ENCODE results near the gene MEIS3.
"Not testable (repeated sequence)": the region's sequence is repeated elsewhere in the genome, so short reads cannot be mapped to it uniquely, and the experiment has no call there.

Gene MEIS3

DNA sequence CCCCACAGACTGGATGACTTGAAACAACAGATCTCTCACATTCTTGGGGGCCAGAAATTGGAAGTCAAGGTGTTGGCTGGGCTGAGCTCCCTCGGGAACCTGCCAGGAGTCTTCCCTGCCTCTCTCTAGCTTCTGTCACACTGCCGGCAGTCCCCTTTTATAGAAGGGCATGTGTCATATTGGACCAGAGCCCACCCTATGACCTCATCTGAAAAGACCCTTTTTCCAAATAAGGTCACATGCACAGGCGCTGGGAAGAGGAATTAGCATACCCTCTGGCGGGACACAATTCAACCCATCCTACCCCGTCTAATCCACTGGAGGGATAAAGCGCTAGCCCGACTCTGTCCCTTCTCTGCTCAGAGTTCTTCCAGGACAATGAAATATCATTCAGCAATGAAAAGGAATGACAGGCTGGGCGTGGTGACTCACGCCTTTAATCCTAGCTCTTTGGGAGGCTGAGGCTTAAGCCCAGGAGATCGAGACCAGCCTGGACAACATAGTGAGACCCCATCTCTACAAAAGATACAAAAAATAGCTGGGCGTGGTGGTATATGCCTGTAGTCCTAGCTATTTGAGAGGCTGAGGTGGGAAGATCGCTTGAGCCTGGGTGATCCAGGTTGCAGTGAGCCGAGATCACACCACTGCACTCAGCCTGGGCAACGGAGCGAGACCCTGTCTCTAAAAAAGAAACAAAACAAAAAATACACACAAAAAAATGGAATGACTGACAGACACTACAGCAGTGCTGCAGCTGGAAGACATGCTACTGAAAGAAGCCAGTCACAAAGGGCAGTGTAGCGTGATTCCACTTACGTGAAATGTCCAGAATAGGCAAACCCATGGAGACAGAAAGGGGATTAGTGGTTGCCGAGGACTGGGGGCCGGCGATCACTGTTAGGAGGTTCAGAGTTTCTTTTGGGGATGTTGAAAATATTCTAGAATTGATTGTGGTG is 28.5 kb downstream of the MEIS3 start:
- peaks cover 2% of the 10 kb centered on the region for H3K4me1 ChIP-seq (ENCODE audit: insufficient read depth, insufficient read length)
- H3K27me3 ChIP-seq (ENCODE audit: insufficient read depth, insufficient read length): no peaks in the 10 kb centered on the region
- no peak overlapping the region for H3K9ac ChIP-seq (ENCODE audit: insufficient read length, low read depth)
- no peak overlapping the region for H3K4me3 ChIP-seq (ENCODE audit: insufficient read length, low read depth)
- no peaks in the 10 kb centered on the region; the same call in none of the 2 replicates for H3K9me3 ChIP-seq (ENCODE audit: insufficient read depth, low read length)
- DNase-seq (ENCODE audit: low read depth, low spot score): no peak
- TF ChIP-seq SUZ12 (IDR thresholded peaks at IDR 0.05; ENCODE audit: extremely low read depth, insufficient read depth, insufficient read length) (no peak), YY1 (IDR thresholded peaks at IDR 0.05; ENCODE audit: insufficient read depth, insufficient read length) (no peak), ZNF274 (IDR thresholded peaks at IDR 0.05; ENCODE audit: low read depth, low read length) (no peak)
- H3K36me3 ChIP-seq (ENCODE audit: insufficient read depth, insufficient read length, low read length): no peaks in the 10 kb centered on the region

DNA sequence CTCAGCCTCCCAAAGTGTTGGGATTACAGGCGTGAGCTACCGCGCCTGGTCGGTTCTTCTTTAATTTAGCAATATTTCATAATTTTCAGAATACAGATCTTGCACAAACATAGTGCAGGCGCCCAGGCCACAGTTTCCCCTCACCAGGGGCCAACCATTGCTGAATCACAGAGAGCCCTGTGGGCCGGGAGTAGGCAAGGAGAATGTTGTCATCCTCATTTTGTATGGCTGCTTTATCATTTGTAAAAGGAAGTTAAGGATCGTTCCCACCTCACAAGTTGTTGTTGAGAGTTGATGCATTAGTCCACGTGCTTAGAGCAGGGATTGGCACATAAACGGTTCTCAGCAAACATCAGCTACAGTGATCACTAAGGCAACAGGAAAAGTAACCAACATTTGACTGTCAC is 30.2 kb downstream of the MEIS3 start:
- Histone ChIP-seq H3K27me3 (ENCODE audit: insufficient read depth, insufficient read length) (no peaks in the 10 kb centered on the region), H3K36me3 (ENCODE audit: insufficient read depth, insufficient read length, low read length) (no peaks in the 10 kb centered on the region), H3K4me1 (ENCODE audit: insufficient read depth, insufficient read length) (peaks cover 6% of the 10 kb centered on the region), H3K9ac (ENCODE audit: insufficient read length, low read depth) (no peak overlapping the region), H3K9me3 (ENCODE audit: insufficient read depth, low read length) (no peaks in the 10 kb centered on the region; the same call in none of the 2 replicates), H3K4me3 (ENCODE audit: insufficient read length, low read depth) (no peak overlapping the region)
- TF ChIP-seq SUZ12 (IDR thresholded peaks at IDR 0.05; ENCODE audit: extremely low read depth, insufficient read depth, insufficient read length): no peak
- TF ChIP-seq ZNF274 (IDR thresholded peaks at IDR 0.05; ENCODE audit: low read depth, low read length): no peak
- no peak for TF ChIP-seq YY1 (IDR thresholded peaks at IDR 0.05; ENCODE audit: insufficient read depth, insufficient read length)
- DNase-seq (ENCODE audit: low read depth, low spot score): no peak

DNA sequence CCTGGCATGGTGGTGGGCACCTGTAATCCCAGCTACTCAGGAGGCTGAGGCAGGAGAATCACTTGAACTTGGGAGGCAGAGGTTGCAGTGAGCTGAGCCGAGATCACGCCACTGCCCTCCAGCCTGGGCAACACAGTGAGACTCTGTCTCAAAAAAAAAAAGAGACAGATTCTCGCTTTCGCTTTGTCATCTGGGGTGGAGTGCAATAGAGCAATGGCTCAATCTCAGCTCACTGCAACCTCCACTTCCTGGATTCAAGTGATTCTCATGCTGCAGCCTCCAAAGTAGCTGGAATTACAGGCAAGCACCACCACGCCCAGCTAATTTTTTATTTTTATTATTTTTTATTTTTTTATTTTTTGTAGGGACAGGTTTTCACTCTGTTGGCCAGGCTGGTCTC is 30.6 kb downstream of the MEIS3 start:
- DNase-seq (ENCODE audit: low read depth, low spot score); H3K9me3 ChIP-seq (ENCODE audit: insufficient read depth, low read length); H3K9ac ChIP-seq (ENCODE audit: insufficient read length, low read depth); H3K4me1 ChIP-seq (ENCODE audit: insufficient read depth, insufficient read length); H3K4me3 ChIP-seq (ENCODE audit: insufficient read length, low read depth); H3K36me3 ChIP-seq (ENCODE audit: insufficient read depth, insufficient read length, low read length); H3K27me3 ChIP-seq (ENCODE audit: insufficient read depth, insufficient read length): not testable (repeated sequence)

DNA sequence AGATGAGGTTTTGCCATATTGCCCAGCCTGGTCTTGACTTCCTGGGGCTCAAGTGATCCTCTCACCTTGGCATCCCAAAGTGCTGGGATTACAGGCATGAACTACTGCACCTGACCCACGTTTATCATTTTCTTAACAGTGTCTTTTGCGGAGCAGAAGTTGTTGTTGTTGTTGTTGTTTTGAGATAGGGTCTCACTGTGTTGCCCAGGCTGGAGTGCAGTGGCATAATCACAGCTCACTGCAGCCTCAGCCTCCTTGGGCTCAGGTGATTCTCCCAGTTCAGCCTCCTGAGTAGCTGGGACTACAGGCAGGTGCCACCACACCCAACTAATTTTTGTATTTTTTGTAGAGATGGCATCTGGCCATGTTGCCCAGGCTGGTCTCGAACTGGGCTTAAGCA is 31.7 kb downstream of the MEIS3 start:
- H3K4me1 ChIP-seq (ENCODE audit: insufficient read depth, insufficient read length); H3K4me3 ChIP-seq (ENCODE audit: insufficient read length, low read depth); H3K27me3 ChIP-seq (ENCODE audit: insufficient read depth, insufficient read length); DNase-seq (ENCODE audit: low read depth, low spot score); H3K36me3 ChIP-seq (ENCODE audit: insufficient read depth, insufficient read length, low read length); H3K9ac ChIP-seq (ENCODE audit: insufficient read length, low read depth); H3K9me3 ChIP-seq (ENCODE audit: insufficient read depth, low read length): not testable (repeated sequence)

DNA sequence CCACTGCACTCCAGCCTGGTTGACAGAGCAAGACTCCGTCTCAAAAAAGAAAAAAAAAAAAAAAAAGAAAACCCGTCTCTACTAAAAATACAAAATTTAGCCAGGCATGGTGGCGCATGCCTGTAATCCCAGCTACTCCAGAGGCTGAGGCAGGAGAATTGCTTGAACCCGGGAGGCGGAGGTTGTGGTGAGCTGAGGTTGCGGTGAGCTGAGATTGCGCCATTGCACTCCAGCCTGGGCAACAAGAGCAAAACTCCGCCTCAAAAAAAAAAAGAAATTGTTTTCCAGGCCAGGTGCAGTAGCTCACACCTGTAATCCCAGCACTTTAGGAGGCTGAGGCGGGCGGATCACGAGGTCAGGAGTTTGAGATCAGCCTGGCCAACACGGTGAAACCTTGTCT is 32.7 kb downstream of the MEIS3 start:
- not testable (repeated sequence) for H3K9ac ChIP-seq (ENCODE audit: insufficient read length, low read depth); H3K4me3 ChIP-seq (ENCODE audit: insufficient read length, low read depth); DNase-seq (ENCODE audit: low read depth, low spot score)

DNA sequence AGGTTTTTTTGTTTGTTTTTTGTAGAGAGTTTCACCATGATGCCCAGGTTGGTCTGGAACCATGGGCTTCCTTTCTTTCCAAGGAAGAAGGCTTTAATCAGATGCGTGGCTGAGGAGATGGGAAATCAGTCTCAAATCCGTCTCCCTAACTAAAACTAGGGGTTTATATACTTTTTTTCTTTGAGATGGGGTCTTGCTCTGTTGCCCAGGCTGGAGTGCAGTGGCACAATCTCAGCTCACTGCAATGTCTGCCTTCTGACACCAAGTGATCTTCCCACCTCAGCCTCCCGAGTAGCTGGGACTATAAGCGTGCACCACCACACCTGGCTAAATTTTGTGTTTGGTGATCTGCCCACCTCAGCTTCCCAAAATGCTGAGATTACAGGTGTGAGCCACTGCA is 34.8 kb downstream of the MEIS3 start:
- not testable (repeated sequence) for H3K4me1 ChIP-seq (ENCODE audit: insufficient read depth, insufficient read length); DNase-seq (ENCODE audit: low read depth, low spot score); H3K9me3 ChIP-seq (ENCODE audit: insufficient read depth, low read length); H3K4me3 ChIP-seq (ENCODE audit: insufficient read length, low read depth); H3K9ac ChIP-seq (ENCODE audit: insufficient read length, low read depth); H3K27me3 ChIP-seq (ENCODE audit: insufficient read depth, insufficient read length)
- peaks cover 33% of the 10 kb centered on the region for H3K36me3 ChIP-seq (ENCODE audit: insufficient read depth, insufficient read length, low read length)

More for the DNA sequence above, 32.7 kb downstream of the MEIS3 start:
- H3K4me1 ChIP-seq (ENCODE audit: insufficient read depth, insufficient read length); H3K9me3 ChIP-seq (ENCODE audit: insufficient read depth, low read length); H3K27me3 ChIP-seq (ENCODE audit: insufficient read depth, insufficient read length): not testable (repeated sequence)
- H3K36me3 ChIP-seq (ENCODE audit: insufficient read depth, insufficient read length, low read length): peaks cover 13% of the 10 kb centered on the region

DNA sequence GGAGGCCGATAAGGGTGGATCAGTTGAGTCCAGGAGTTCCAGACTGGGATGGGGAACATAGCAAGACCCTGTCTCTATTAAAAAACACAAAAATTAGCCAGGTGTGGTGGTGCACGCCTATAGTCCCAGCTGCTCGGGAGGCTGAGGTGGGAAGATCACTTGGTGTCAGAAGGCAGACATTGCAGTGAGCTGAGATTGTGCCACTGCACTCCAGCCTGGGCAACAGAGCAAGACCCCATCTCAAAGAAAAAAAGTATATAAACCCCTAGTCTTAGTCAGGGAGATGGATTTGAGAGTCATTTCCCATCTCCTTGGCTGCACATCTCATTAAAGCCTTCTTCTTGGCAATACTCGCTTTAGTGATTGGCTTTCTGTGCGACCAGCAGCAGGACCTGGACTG is 35.4 kb downstream of the MEIS3 start:
- not testable (repeated sequence) for H3K4me3 ChIP-seq (ENCODE audit: insufficient read length, low read depth); H3K4me1 ChIP-seq (ENCODE audit: insufficient read depth, insufficient read length); H3K27me3 ChIP-seq (ENCODE audit: insufficient read depth, insufficient read length); H3K9me3 ChIP-seq (ENCODE audit: insufficient read depth, low read length); DNase-seq (ENCODE audit: low read depth, low spot score); H3K9ac ChIP-seq (ENCODE audit: insufficient read length, low read depth)
- H3K36me3 ChIP-seq (ENCODE audit: insufficient read depth, insufficient read length, low read length): peaks cover 39% of the 10 kb centered on the region

DNA sequence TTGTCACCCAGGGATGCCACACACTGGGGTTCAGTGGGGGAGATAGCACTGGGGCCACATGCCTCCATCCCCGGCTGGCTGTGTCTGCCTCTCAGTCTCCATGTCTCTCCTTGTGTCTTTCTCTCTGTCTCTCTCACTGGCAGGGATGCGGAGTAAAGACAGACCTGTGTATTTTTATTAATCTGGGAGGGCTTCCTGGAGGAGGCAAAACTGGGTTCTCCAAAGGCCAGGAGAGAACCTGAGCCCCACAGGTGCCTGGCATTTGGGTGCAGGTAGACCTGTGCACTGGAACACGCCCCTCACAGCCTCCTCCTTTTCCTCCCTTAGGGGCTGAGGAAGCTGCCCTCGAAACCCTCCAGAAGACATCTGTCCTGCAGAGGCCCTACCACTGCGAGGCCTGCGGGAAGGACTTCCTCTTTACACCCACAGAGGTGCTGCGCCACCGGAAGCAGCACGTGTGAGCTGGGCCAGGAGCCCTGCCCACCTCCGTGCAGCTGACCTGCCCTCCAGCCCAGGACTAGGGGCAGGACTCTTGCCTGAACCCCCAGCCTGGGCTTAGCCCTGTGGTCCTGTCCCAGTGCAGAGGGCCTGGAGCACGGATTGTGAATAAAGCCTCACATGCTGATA is 37.6 kb downstream of the MEIS3 start:
- H3K27me3 ChIP-seq (ENCODE audit: insufficient read depth, insufficient read length): no peaks in the 10 kb centered on the region
- H3K9ac ChIP-seq (ENCODE audit: insufficient read length, low read depth): no peak overlapping the region
- DNase-seq (ENCODE audit: low read depth, low spot score): no peak
- peaks cover 8% of the 10 kb centered on the region for H3K4me1 ChIP-seq (ENCODE audit: insufficient read depth, insufficient read length)
- H3K36me3 ChIP-seq (ENCODE audit: insufficient read depth, insufficient read length, low read length): peaks cover 55% of the 10 kb centered on the region
- no peak overlapping the region for H3K4me3 ChIP-seq (ENCODE audit: insufficient read length, low read depth)
- no peaks in the 10 kb centered on the region for H3K9me3 ChIP-seq (ENCODE audit: insufficient read depth, low read length)
- TF ChIP-seq YY1 (IDR thresholded peaks at IDR 0.05; ENCODE audit: insufficient read depth, insufficient read length): no peak
- no peak for TF ChIP-seq SUZ12 (IDR thresholded peaks at IDR 0.05; ENCODE audit: extremely low read depth, insufficient read depth, insufficient read length)
- no peak for TF ChIP-seq ZNF274 (IDR thresholded peaks at IDR 0.05; ENCODE audit: low read depth, low read length)
